Inferior parietal cortex (tissue), 1 donor: ENCODE data around the gene FKBP11.
"Not testable (repeated sequence)": the region's sequence is repeated elsewhere in the genome, so short reads cannot be mapped to it uniquely, and the experiment has no call there.

Source experiments
- DNase-seq: peaks from one replicate; pipeline ENCODE4 v3.0.0-alpha.2; 2016; ENCODE audit errors: extremely low spot score

FKBP11 gene

GRCh38 chr12:48907245-48907644 lies 18.0 kb downstream of the FKBP11 start:
- DNase-seq, result no peak

- peak; percentile 72 for DNase-seq
These were observed 21.3 kb downstream of the FKBP11 start for GRCh38 chr12:48903982-48904411.

- no peak for DNase-seq
These were observed 21.8 kb downstream of the FKBP11 start for GRCh38 chr12:48903363-48903981.

GRCh38 chr12:48901278-48901677 lies 24.0 kb downstream of the FKBP11 start:
- no peak for DNase-seq

- no peak for DNase-seq
These were observed 25.6 kb downstream of the FKBP11 start for GRCh38 chr12:48899651-48900050.

- DNase-seq, result no peak
These were observed 31.0 kb downstream of the FKBP11 start for GRCh38 chr12:48894271-48894670.

- peak; percentile 83 for DNase-seq
These were observed 34.5 kb downstream of the FKBP11 start for GRCh38 chr12:48890657-48891418.

GRCh38 chr12:48889679-48890078 lies 35.6 kb downstream of the FKBP11 start:
- DNase-seq, result no peak

- DNase-seq, result no peak
These were observed 41.8 kb downstream of the FKBP11 start for GRCh38 chr12:48883305-48884161.

GRCh38 chr12:48882972-48883304 lies 42.4 kb downstream of the FKBP11 start:
- DNase-seq, result no peak

GRCh38 chr12:48882315-48882687 lies 43.0 kb downstream of the FKBP11 start:
- no peak for DNase-seq

GRCh38 chr12:48881686-48882314 lies 43.5 kb downstream of the FKBP11 start:
- DNase-seq, result no peak

GRCh38 chr12:48880647-48881046 lies 44.6 kb downstream of the FKBP11 start:
- DNase-seq, result no peak

- no peak for DNase-seq
These were observed 46.7 kb downstream of the FKBP11 start for GRCh38 chr12:48878548-48878947.

- DNase-seq, result no peak
These were observed 49.3 kb downstream of the FKBP11 start for GRCh38 chr12:48875944-48876515.

GRCh38 chr12:48873534-48873933 lies 51.8 kb downstream of the FKBP11 start:
- DNase-seq, result not testable (repeated sequence)

GRCh38 chr12:48873096-48873495 lies 52.2 kb downstream of the FKBP11 start:
- peak; percentile 63 for DNase-seq
